NCI-H2227 (cell line): ENCODE data around the gene ZNF324.
"Not testable (repeated sequence)": the region's sequence is repeated elsewhere in the genome, so short reads cannot be mapped to it uniquely, and the experiment has no call there.

ENCODE experiments used
- DNase-seq: peaks from one replicate; lab custom pipeline; 2025; ENCODE audit not compliant: unreplicated experiment; lab: John Stamatoyannopoulos, UW

Gene ZNF324

DNA sequence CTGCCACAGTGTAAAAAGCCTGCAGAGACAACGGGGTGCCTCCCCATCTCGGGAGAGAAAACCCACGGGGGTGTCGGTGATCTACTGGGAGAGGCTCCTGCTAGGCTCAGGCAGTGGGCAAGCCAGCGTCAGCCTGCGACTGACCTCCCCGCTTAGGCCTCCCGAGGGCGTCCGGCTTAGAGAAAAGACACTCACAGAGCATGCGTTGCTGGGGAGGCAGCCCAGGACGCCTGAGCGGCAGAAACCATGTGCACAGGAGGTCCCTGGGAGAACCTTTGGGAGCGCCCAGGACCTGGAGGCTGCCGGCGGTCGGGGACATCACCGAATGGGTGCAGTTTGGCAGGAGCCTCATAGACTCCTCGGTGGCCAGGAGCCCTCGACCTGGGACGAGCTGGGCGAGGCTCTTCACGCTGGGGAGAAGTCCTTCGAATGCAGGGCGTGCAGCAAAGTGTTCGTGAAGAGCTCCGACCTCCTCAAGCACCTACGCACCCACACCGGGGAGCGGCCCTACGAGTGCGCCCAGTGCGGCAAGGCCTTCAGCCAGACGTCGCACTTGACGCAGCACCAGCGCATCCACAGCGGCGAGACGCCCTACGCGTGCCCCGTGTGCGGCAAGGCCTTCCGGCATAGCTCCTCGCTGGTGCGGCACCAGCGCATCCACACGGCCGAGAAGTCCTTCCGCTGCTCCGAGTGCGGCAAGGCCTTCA, 4.1 kb downstream of the ZNF324 start:
- not testable (repeated sequence) for DNase-seq

- DNase-seq = no peak
Measured at GRCh38 chr19:58471736-58472135, 4.9 kb downstream of the ZNF324 start.

GRCh38 chr19:58473775-58474174, 6.9 kb downstream of the ZNF324 start:
- DNase-seq = no peak

- DNase-seq = no peak
Measured at GRCh38 chr19:58474291-58474996, 7.6 kb downstream of the ZNF324 start.

GRCh38 chr19:58474997-58475713, 8.3 kb downstream of the ZNF324 start:
- no peak for DNase-seq

DNA sequence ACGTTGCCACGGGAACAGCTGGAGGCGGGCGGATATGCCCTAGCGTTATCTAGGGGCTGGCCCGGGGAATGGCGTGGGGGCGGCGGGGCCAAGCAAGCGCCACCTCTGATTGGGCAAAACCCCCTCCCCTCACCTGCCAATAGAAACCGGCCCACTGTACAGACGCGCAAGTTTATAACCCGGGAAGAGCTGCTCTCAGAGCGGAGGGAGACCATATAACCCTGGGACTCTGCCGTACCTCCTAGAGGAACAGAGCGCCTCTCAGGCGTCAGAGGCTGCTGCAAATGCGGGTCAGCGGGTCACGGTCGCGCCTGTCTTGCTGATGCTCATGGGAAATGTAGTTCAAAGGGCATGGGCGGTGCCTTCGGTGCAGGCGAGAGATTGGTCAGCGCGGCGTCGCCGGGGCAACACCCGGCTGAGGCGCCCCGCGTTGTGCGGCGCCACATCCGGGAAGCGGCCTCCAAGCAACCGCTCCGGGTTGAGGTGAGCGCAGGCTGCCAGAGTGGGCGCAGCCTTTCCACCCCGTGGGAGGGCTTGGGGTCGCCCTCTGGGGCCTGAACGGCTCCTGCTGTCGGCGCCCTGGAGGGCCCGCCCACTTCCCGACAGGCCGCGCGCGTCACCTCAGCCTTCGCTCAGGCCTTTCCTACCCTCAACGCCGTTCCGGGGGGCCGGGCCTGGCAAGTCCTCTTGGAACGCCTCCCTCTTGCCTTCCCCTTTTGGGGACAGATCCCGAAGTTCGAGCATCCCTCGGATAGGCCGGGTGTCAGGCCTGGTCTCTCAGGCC, 9.0 kb downstream of the ZNF324 start, which contains the start of gene ZNF446:
ZNF446 (plus strand) TSS at position 639 of the 784 bp plus-strand sequence. CDS start 867 bp downstream, outside the sequence.
- DNase-seq = peak; percentile 100

GRCh38 chr19:58476498-58477015, 9.7 kb downstream of the ZNF324 start:
- peak; percentile 83 for DNase-seq

GRCh38 chr19:58477130-58477529, 10.2 kb downstream of the ZNF324 start:
- no peak for DNase-seq

DNA sequence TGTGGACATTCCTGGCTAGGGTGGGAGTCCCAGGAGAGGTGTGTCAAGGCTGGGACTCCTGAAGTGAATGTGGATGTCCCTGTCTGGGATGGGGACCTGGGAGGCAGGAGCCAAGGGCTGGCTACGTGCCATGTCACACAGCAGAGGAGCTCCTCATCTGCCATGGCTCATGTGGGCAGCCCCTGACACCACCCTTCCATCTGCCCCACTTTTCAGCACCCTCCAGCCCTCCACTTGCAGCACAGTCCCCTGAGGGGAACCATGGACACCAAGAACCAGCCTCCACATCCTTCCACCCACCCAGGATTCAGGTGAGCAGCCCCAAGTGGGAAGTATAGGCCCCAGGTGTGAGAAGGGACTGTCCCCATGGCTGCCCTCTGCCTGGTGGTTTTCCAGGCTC, 11.0 kb downstream of the ZNF324 start:
- DNase-seq = no peak

DNA sequence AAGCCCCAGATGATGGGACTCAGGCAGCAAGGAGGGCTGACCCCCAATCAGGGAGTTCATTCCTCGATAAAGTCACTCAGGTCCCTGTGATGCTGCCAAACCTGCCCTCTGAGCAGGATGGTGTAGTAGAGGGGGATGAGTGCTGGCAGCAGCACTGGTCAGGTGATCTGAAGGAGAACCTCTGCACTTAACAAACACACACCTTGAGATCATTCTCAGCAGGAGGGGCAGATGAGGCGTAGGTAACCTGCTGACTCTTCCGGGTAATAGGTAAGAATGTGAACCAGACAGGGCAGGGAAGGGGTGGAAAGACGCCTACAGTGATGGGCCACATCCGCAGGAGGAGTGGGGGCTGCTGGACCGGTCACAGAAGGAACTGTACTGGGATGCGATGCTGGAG, 12.4 kb downstream of the ZNF324 start:
- no peak for DNase-seq

- no peak for DNase-seq
Measured at GRCh38 chr19:58479736-58480480, 13.0 kb downstream of the ZNF324 start.

DNA sequence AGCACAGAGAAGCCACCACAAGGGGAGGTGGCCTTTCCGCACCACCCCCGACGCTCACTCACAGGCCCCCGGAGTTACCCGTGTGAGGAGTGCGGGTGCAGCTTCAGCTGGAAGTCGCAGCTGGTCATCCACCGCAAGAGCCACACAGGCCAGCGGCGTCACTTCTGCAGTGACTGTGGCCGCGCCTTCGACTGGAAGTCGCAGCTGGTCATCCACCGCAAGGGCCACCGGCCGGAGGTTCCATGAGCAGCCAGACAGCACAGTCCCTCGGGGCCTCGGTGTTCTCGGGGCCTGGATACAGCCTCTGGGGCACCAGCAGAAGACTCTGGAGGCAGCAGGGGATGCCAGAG, 13.6 kb downstream of the ZNF324 start:
- no peak for DNase-seq

- no peak for DNase-seq
Measured at GRCh38 chr19:58480831-58481230, 14.0 kb downstream of the ZNF324 start.

GRCh38 chr19:58482372-58482771, 15.5 kb downstream of the ZNF324 start:
- DNase-seq = no peak

GRCh38 chr19:58483776-58484175, 16.9 kb downstream of the ZNF324 start:
- DNase-seq = no peak

GRCh38 chr19:58484349-58484748, 17.5 kb downstream of the ZNF324 start:
- not testable (repeated sequence) for DNase-seq

GRCh38 chr19:58491393-58491792, 24.5 kb downstream of the ZNF324 start:
- DNase-seq = no peak

GRCh38 chr19:58492265-58492664, 25.4 kb downstream of the ZNF324 start:
- no peak for DNase-seq

DNA sequence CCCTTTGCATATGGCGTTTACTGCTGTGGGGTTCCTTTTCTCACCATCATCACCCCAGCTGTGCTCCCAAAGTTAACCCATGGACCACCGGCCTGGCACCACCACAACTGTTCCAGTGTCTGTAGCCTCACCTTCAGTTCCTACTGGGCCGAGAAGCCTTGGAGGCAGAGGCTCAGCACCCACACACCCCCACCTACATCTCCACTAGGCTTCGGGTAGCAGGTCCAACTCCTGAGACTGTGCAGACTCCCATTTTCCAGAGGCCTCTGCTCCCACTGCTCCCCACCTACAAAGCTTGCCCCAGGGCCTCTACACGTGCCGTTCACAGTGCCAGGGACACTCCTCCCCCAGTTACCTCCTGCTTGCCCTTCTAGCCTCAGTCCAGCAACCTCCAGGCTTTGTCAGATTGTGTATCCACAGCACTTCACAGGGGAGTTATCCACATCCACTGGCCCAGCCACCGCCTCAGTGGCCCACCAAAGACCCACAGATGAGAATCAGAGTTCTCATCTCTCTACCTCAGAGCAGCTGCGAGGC, 30.8 kb downstream of the ZNF324 start:
- DNase-seq = no peak
